Astrocyte (in vitro differentiated cells and primary cell): ENCODE results near the gene TBC1D2. TPM values are rescaled to one million over a fixed set of nuclear protein-coding genes. Genes with fewer than 3 reads are reported as not detected.
A peak's percentile ranks its signal among the peaks of the same experiment; 100 is the strongest.

Source experiments
- DNase-seq: peaks from one replicate; pipeline ENCODE4 v3.0.0-alpha.2; 2010; ENCODE audit warnings: low read depth
- FAIRE-seq: peaks from 2 replicates; lab custom pipeline; 2011; peaks lifted over from hg19 to GRCh38; lab: Jason Lieb, UNC
- H2AFZ ChIP-seq: 2 replicates; pipeline ENCODE4 v1.6.0; 2012; ENCODE audit warnings: low read depth, low read length, inconsistent platforms
- H3K27ac ChIP-seq: 2 replicates; pipeline ENCODE4 v1.5.1; 2011; ENCODE audit warnings: low read depth, low read length, inconsistent platforms
- H3K27me3 ChIP-seq: 2 replicates; pipeline ENCODE4 v1.6.0; 2011; ENCODE audit warnings: low read length, inconsistent platforms; ENCODE audit not compliant: insufficient read depth
- H3K36me3 ChIP-seq: 2 replicates; pipeline ENCODE4 v1.5.1; 2011; ENCODE audit warnings: low read length, inconsistent platforms; ENCODE audit not compliant: insufficient read depth
- H3K4me1 ChIP-seq: 2 replicates; pipeline ENCODE4 v1.5.1; 2011; ENCODE audit warnings: low read length, inconsistent platforms; ENCODE audit not compliant: insufficient read depth
- H3K4me2 ChIP-seq: 2 replicates; pipeline ENCODE4 v1.6.0; 2012; ENCODE audit warnings: low read length, inconsistent platforms
- H3K4me3 ChIP-seq: 2 replicates; pipeline ENCODE4 v1.5.1; 2011; ENCODE audit warnings: low read depth, mild to moderate bottlenecking, low read length, inconsistent platforms; ENCODE audit not compliant: insufficient read depth
- H3K79me2 ChIP-seq: 2 replicates; pipeline ENCODE4 v1.6.0; 2012; ENCODE audit warnings: mild to moderate bottlenecking, low read length, inconsistent platforms; ENCODE audit not compliant: insufficient read depth
- H3K9ac ChIP-seq: 2 replicates; pipeline ENCODE4 v1.6.0; 2012; ENCODE audit warnings: mild to moderate bottlenecking, low read length, inconsistent platforms
- H3K9me3 ChIP-seq: 2 replicates; pipeline ENCODE4 v1.5.1; 2012; ENCODE audit warnings: low read depth, mild to moderate bottlenecking, low read length, inconsistent platforms; ENCODE audit not compliant: insufficient read depth
- H4K20me1 ChIP-seq: 2 replicates; pipeline ENCODE4 v1.6.0; 2012; ENCODE audit warnings: low read length, inconsistent platforms; ENCODE audit not compliant: insufficient read depth
- H3K27ac Mint-ChIP-seq: one replicate; pipeline ENCODE4 v1.8.0; 2021; ENCODE audit warnings: mild to moderate bottlenecking, mixed read lengths; ENCODE audit not compliant: unreplicated experiment
- H3K27me3 Mint-ChIP-seq: one replicate; pipeline ENCODE4 v1.8.0; 2021; ENCODE audit warnings: low read depth, mixed read lengths; ENCODE audit not compliant: unreplicated experiment
- H3K36me3 Mint-ChIP-seq: one replicate; pipeline ENCODE4 v1.8.0; 2021; ENCODE audit warnings: low read depth, mixed read lengths; ENCODE audit not compliant: unreplicated experiment
- H3K4me1 Mint-ChIP-seq: one replicate; pipeline ENCODE4 v1.8.0; 2021; ENCODE audit warnings: low read depth, mixed read lengths; ENCODE audit not compliant: unreplicated experiment
- H3K4me3 Mint-ChIP-seq: one replicate; pipeline ENCODE4 v1.8.0; 2021; ENCODE audit warnings: mild to moderate bottlenecking, moderate library complexity, mixed read lengths; ENCODE audit not compliant: unreplicated experiment
- H3K9me3 Mint-ChIP-seq: one replicate; pipeline ENCODE4 v1.8.0; 2021; ENCODE audit warnings: mild to moderate bottlenecking, mixed read lengths; ENCODE audit not compliant: unreplicated experiment
- EZH2 ChIP-seq: IDR thresholded peaks from 2 replicates; pipeline ENCODE4 v1.6.1; 2012; ENCODE audit warnings: mild to moderate bottlenecking, low read length, inconsistent platforms; ENCODE audit not compliant: insufficient read depth
- total RNA-seq: library from RNA; stranded (reverse); gene quantifications from 2 replicates; pipeline ENCODE4 v1.2.1, GENCODE V29; 2021
- TF ChIP-seq, protein P1 (sequence below): IDR thresholded peaks from 2 replicates; pipeline ENCODE4 v1.5.1; 2011; ENCODE audit warnings: low read depth, mild to moderate bottlenecking, inconsistent platforms, low read length, moderate library complexity; ENCODE audit not compliant: insufficient read depth

TBC1D2 gene
- total RNA-seq, 1 donor from 2014 or later, result 9.6 TPM

GRCh38 chr9:98263482-98264357 lies 8.3 kb upstream of the TBC1D2 start:
- DNase-seq, result peak; percentile 47

DNA sequence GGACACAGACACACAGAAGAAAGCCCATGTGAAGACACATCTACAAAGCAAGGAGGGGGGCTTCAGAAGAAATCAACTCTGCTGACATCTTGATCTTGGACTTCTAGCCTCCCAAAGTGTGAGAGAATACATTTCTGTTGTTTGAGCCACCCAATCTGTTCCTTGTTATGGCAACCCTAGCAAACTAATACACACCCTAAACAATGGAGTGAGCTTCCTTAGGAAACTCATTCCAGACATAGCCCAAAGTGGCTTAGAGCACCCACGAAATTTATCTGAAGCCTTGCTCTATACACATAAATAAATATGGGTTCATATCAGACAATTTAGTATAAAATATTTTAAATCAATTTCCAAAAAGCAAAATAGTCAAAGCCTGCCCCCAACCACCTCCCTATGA lies 7.6 kb upstream of the TBC1D2 start:
- Histone ChIP-seq H3K79me2 (no peaks in the 10 kb centered on the region), H3K27me3 (no peaks in the 10 kb centered on the region), H3K4me1 (no peaks in the 10 kb centered on the region), H3K4me3 (no peak overlapping the region), H3K9ac (no peak overlapping the region), H3K4me2 (no peak overlapping the region), H3K27ac (no peak overlapping the region), H4K20me1 (no peaks in the 10 kb centered on the region), H3K9me3 (no peaks in the 10 kb centered on the region), H2AFZ (no peak overlapping the region), H3K36me3 (no peaks in the 10 kb centered on the region)
- peaks cover 17% of the 10 kb centered on the region for H3K4me1 Mint-ChIP-seq
- FAIRE-seq (no peak), DNase-seq (no peak)
- H3K9me3 Mint-ChIP-seq, result no peaks in the 10 kb centered on the region
- peaks cover 5% of the 10 kb centered on the region for H3K27me3 Mint-ChIP-seq
- H3K27ac Mint-ChIP-seq, result no peak overlapping the region
- H3K36me3 Mint-ChIP-seq, result no peaks in the 10 kb centered on the region
- TF ChIP-seq EZH2, result no peak
- TF ChIP-seq, protein P1, sequence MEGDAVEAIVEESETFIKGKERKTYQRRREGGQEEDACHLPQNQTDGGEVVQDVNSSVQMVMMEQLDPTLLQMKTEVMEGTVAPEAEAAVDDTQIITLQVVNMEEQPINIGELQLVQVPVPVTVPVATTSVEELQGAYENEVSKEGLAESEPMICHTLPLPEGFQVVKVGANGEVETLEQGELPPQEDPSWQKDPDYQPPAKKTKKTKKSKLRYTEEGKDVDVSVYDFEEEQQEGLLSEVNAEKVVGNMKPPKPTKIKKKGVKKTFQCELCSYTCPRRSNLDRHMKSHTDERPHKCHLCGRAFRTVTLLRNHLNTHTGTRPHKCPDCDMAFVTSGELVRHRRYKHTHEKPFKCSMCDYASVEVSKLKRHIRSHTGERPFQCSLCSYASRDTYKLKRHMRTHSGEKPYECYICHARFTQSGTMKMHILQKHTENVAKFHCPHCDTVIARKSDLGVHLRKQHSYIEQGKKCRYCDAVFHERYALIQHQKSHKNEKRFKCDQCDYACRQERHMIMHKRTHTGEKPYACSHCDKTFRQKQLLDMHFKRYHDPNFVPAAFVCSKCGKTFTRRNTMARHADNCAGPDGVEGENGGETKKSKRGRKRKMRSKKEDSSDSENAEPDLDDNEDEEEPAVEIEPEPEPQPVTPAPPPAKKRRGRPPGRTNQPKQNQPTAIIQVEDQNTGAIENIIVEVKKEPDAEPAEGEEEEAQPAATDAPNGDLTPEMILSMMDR, result no peak
- H3K4me3 Mint-ChIP-seq, result no peak overlapping the region

More at GRCh38 chr9:98263482-98264357, 8.3 kb upstream of the TBC1D2 start:
- Histone ChIP-seq H3K9ac (no peak overlapping the region), H2AFZ (no peak overlapping the region), H3K36me3 (no peaks in the 10 kb centered on the region), H3K4me2 (no peak overlapping the region), H3K9me3 (no peaks in the 10 kb centered on the region), H4K20me1 (no peaks in the 10 kb centered on the region), H3K4me3 (no peak overlapping the region), H3K79me2 (no peaks in the 10 kb centered on the region), H3K27me3 (no peaks in the 10 kb centered on the region), H3K27ac (no peak overlapping the region), H3K4me1 (no peaks in the 10 kb centered on the region)
- H3K9me3 Mint-ChIP-seq, result no peaks in the 10 kb centered on the region
- no peak overlapping the region for H3K4me3 Mint-ChIP-seq
- TF ChIP-seq, protein P1, result peak; percentile 98
- no peak for TF ChIP-seq EZH2
- peak; percentile 55 for FAIRE-seq
- peaks cover 17% of the 10 kb centered on the region for H3K4me1 Mint-ChIP-seq
- H3K36me3 Mint-ChIP-seq, result no peaks in the 10 kb centered on the region
- peaks cover 8% of the 10 kb centered on the region for H3K27me3 Mint-ChIP-seq
- no peak overlapping the region for H3K27ac Mint-ChIP-seq

DNA sequence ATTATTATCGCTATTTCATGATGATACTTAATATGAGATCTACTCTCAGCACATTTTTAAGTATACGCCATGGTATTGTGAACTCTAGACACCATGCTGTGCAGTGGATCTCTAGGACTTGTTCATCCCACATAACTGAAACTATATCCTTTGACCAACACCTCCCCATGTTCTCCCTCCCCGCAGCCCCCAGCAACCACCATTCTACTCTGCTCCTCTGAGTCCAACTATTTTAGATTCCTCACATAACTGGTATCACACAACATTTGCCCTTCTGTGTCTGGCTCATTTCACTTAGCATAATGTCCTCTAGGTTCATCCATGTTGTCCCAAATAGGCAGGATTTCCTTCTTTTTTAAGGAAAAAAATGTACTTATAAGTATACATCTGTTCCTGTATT lies 6.6 kb upstream of the TBC1D2 start:
- Histone ChIP-seq H3K4me3 (no peak overlapping the region), H3K4me2 (no peak overlapping the region), H3K27me3 (no peaks in the 10 kb centered on the region), H3K27ac (no peak overlapping the region), H4K20me1 (no peaks in the 10 kb centered on the region), H3K9me3 (no peaks in the 10 kb centered on the region), H3K79me2 (no peaks in the 10 kb centered on the region), H2AFZ (no peak overlapping the region), H3K9ac (no peak overlapping the region), H3K4me1 (no peaks in the 10 kb centered on the region), H3K36me3 (no peaks in the 10 kb centered on the region)
- Mint-ChIP-seq H3K27me3 (no peaks in the 10 kb centered on the region), H3K4me1 (peaks cover 17% of the 10 kb centered on the region), H3K27ac (peak overlapping the region; percentile 21), H3K36me3 (no peaks in the 10 kb centered on the region), H3K4me3 (no peak overlapping the region), H3K9me3 (no peaks in the 10 kb centered on the region)
- DNase-seq, result no peak
- FAIRE-seq, result no peak
- TF ChIP-seq EZH2, result no peak
- TF ChIP-seq, protein P1, result no peak
